WTC11 (cell line): ENCODE data around the gene SUDS3.

Experiments
- ATF6 ChIP-seq: sonication (generic); formaldehyde crosslinking; IDR thresholded peaks from 2 replicates; pipeline ENCODE4 v1.8.1; 2023; ENCODE audit warnings: mild to moderate bottlenecking, missing genetic modification reagents
- CTCF ChIP-seq: fragments of 200-600 bp; IDR thresholded peaks from 2 replicates; pipeline ENCODE4 v1.8.0; 2022; ENCODE audit warnings: antibody characterized with exemption
- E2F1 ChIP-seq: sonication (generic); formaldehyde crosslinking; IDR thresholded peaks from 2 replicates; pipeline ENCODE4 v1.8.0; 2022; ENCODE audit warnings: mild to moderate bottlenecking, missing genetic modification reagents
- KAT7 ChIP-seq: sonication (generic); formaldehyde crosslinking; IDR thresholded peaks from 2 replicates; pipeline ENCODE4 v1.8.1; 2023; ENCODE audit warnings: missing genetic modification reagents, mild to moderate bottlenecking, borderline replicate concordance
- NFE2L1 ChIP-seq: sonication (generic); formaldehyde crosslinking; IDR thresholded peaks from 2 replicates; pipeline ENCODE4 v1.8.1; 2023; ENCODE audit warnings: missing genetic modification reagents
- NR2C2 ChIP-seq: sonication (generic); formaldehyde crosslinking; IDR thresholded peaks from 2 replicates; pipeline ENCODE4 v1.8.0; 2022; ENCODE audit warnings: mild to moderate bottlenecking, missing genetic modification reagents

- TF ChIP-seq ATF6 (CRISPR knock-in tag) (no peak), CTCF (no peak), E2F1 (CRISPR knock-in tag) (no peak), NR2C2 (no peak), NFE2L1 (no peak), KAT7 (CRISPR knock-in tag) (no peak)
These were observed 2.1 kb upstream of the SUDS3 start for GRCh38 chr12:118374126-118374725.
